GM18502 (cell line): ENCODE data around the gene PAIP2.
"Not testable (repeated sequence)": the region's sequence is repeated elsewhere in the genome, so short reads cannot be mapped to it uniquely, and the experiment has no call there.

Experiments used
- ATAC-seq: cut with Tn5 transposase; IDR thresholded peaks from one replicate; pipeline ENCODE4 v1.9.1; 2021; ENCODE audit warnings: mild to moderate bottlenecking; ENCODE audit not compliant: unreplicated experiment, poor library complexity

The PAIP2 gene

GRCh38 chr5:139376364-139376763 is 34.7 kb downstream of the PAIP2 start:
- ATAC-seq, result no peak

GRCh38 chr5:139377226-139377625 is 35.6 kb downstream of the PAIP2 start:
- ATAC-seq, result no peak

GRCh38 chr5:139378101-139378825 is 36.6 kb downstream of the PAIP2 start:
- no peak for ATAC-seq

DNA sequence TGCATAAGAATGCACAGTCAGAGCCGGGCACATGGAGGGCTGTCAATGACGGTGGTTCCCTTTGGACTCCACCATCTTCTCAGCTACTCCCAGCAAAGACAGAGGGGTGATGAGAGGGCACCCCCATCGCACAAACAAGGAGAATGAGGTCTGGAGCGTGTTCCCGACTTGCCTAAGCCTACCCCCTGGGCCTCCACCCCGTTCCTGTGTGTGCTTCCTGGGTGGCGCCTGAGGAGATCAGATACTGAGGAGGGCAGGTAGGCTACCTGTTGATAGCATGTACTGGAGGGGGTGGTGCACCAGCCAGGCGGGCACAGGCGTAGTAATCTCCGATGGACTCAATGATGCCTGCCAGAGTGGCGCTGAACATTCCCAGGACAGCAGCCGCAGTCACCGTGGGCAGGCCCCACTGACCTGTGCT is 37.3 kb downstream of the PAIP2 start:
- ATAC-seq, result no peak

- no peak for ATAC-seq
These were observed 38.2 kb downstream of the PAIP2 start for GRCh38 chr5:139379626-139380449.

- no peak for ATAC-seq
These were observed 40.4 kb downstream of the PAIP2 start for GRCh38 chr5:139381837-139382761.

DNA sequence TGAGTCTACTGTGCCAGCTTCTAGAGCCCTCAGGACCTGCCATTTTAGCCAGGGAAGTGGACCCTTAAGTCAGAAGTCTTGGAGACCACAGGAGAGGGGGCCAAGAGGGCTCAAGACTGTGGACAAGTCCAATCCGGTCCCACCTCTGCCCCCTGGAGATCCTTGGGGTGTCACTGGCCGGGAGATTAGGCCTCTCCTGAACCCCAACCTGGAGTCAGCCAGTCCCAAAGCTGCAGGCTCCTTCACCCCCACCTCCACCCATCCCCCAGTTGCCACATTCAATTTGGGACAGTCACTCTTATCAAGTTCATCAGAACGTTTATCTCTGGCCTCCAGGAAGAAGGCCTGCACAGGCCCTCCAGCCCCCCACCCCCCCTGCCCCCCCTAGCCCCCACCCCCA is 41.2 kb downstream of the PAIP2 start:
- ATAC-seq, result no peak

DNA sequence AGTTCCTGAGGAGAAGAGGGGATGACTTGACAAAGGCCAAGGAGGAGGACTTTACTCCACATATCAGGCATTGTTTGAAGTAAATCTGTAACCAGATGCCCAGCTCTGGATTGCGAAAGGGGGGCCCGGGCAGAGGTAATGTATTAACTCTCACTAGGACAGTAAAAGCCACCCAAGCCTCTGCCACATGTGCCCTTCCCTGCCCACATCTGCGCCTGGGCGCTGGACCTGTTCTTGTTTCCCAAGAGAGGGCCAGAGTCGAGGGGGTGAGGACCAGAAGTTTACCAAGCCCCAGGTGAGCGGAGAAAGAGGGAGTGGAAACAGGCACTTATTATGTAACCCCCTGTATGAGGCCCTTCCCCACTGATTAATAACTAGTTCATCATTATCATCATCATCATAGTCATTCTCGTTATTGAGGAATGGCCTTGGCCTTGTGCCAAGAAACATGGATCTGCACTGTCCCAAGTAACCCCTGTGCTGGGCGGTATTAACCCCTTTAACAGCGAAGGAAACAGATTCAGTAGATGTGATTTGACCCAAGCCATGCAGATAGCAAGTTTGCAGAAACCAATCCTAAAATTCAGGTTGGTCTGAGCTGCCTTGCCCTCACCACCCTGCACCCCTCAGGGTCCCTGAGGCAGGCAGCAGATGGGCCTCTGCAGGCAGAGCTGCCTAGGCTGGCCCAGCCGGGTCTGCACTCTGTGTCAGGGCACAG is 41.8 kb downstream of the PAIP2 start, which contains the start of gene SLC23A1:
Gene SLC23A1, minus strand, starts transcription at position 23 of the 718 bp plus-strand sequence. CDS start 44 bp downstream, outside the sequence.
- ATAC-seq, result no peak

DNA sequence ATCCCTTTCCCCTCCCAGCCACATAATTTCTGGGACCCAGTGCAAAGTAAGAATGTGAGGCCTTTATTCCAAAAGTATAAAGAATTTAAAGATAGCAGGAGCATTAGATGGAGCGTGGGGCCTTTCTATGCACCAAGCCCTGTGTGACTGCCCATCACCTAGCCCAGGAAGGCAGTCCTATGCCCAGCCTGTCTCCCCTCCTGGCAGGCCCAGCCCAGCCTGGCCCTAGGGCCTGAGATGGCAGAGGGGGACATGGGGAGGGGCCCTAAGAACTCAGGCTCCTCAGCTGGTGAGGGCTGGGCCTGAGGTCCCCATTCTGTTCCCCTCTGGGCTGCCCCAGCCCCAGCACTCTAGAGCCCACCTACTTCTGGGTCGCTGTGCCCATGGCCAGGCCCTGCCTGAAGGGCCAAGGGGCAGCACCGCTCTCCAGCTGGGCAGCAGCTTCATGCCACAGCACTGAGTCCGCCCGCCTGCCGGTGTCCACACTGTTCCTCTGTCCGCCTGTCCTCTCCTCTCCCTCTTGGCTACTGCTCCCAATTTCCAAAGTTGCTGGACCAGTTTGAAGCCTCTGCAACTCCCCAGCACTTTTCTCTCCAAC is 42.4 kb downstream of the PAIP2 start:
- no peak for ATAC-seq

GRCh38 chr5:139384591-139385051 is 43.0 kb downstream of the PAIP2 start:
- ATAC-seq, result no peak

GRCh38 chr5:139385061-139386049 is 43.7 kb downstream of the PAIP2 start:
- ATAC-seq, result no peak

DNA sequence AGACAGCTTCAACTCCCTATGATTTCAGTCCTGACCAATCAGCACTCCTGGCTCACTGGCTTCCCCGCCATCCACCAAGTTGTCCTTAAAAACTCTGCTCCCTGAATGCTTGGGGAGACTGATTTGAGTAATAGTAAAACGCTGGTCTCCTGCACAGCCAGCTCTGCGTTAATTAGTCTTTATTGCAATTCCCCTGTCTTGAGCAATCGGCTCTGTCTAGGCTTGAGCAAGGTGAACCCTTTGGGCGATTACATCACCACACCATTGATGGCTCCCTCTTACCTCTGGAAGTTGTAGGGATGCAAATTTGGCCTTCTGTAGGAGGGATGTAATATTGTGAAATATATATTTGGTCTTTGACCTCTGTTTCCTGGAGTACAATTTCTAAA is 44.4 kb downstream of the PAIP2 start:
- no peak for ATAC-seq

- not testable (repeated sequence) for ATAC-seq
These were observed 45.3 kb downstream of the PAIP2 start for GRCh38 chr5:139386956-139387355.

- ATAC-seq, result no peak
These were observed 46.0 kb downstream of the PAIP2 start for GRCh38 chr5:139387611-139388197.

GRCh38 chr5:139388198-139388821 is 46.7 kb downstream of the PAIP2 start:
- ATAC-seq, result no peak

DNA sequence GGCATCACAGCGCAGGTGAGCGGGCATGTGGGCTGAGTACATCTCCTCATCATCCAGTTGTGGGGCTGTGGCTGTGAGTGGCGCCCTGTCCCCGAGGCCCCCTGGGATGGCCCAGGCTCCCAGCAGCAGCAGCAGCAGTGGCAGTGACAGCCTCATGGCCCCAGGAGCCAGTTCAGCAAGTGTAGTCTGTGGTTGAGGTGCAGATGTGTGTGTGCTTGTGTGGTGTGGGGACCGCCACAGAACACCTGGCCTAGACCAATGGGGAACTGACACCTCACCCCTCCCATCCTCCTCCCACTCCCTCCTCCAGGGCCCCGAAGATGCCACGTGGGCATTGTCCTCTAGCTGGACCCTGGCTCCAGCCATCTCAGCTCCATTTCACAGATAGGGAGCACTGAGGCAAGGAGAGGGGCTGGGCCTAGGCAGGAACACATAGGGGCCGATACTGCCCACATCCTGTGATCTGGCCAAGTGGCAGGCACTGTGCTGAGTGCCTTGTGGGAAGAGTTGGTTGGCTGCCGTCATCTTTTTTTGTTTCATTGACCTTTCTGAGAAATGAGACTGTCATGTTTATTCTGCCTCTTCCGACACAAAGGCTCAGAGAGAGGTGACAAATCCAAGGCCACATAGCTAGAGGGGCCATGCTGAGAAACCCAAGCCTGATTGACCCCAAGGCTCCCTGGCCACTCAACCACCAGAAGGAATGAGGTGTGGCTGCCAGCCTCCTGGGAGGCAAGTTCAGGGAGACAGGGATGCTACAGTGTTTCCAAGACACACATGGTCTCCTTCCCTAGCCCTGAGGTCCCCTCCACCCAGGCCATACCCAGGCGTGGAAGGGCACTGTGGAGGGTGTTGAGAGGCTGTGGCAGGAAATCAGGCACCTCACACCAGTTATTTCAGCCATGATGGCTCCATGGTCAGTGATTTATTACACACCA is 48.3 kb downstream of the PAIP2 start, which contains the start of gene MZB1:
Gene MZB1, minus strand, starts transcription at position 213 of the 938 bp plus-strand sequence. Its CDS starts 57 bp downstream, at position 156.
- ATAC-seq, result peak; percentile 41
